DND-41 (cell line): Measurements from ENCODE around the gene FN3K.

ENCODE experiments used
- ATAC-seq: fragments of 200-7000 bp; cut with Tn5 transposase; 3 replicates; pipeline ENCODE4 v1.9.1; 2021; ENCODE audit warnings: low read depth; ENCODE audit not compliant: insufficient read depth
- DNase-seq: peaks from one replicate; pipeline ENCODE4 v3.0.0-alpha.2; 2020
- H2AFZ ChIP-seq: 2 replicates; pipeline ENCODE4 v1.6.0; 2012; ENCODE audit warnings: low read depth, low read length
- H3K27ac ChIP-seq: 2 replicates; pipeline ENCODE4 v1.5.1; 2012; ENCODE audit warnings: low read length, inconsistent platforms
- H3K27me3 ChIP-seq: fragments of 200-600 bp; sonication (generic); 2 replicates; pipeline ENCODE4 v1.6.0; 2012; ENCODE audit warnings: low read length, mild to moderate bottlenecking, inconsistent platforms; ENCODE audit not compliant: insufficient read depth, poor library complexity
- H3K36me3 ChIP-seq: 2 replicates; pipeline ENCODE4 v1.5.1; 2012; ENCODE audit warnings: low read length, inconsistent platforms; ENCODE audit not compliant: insufficient read depth
- H3K4me1 ChIP-seq: 2 replicates; pipeline ENCODE4 v1.5.1; 2012; ENCODE audit warnings: mild to moderate bottlenecking, low read length; ENCODE audit not compliant: insufficient read depth
- H3K4me2 ChIP-seq: 2 replicates; pipeline ENCODE4 v1.6.0; 2012; ENCODE audit warnings: mild to moderate bottlenecking, moderate library complexity, low read length, inconsistent platforms; ENCODE audit not compliant: insufficient read depth
- H3K4me3 ChIP-seq, 2 experiments: fragments of 200-600 bp in 1 of 2; shearing (Covaris generic) in 1 of 2; 2 replicates each; pipeline ENCODE4 v1.5.1; 2012 to 2016; ENCODE audit warnings: inconsistent platforms in 2 of 2, low read length in 2 of 2, mild to moderate bottlenecking in 2 of 2, low read depth in 1 of 2, moderate library complexity in 1 of 2
- H3K79me2 ChIP-seq: 2 replicates; pipeline ENCODE4 v1.6.0; 2012; ENCODE audit warnings: low read length, inconsistent platforms; ENCODE audit not compliant: insufficient read depth
- H3K9ac ChIP-seq: 2 replicates; pipeline ENCODE4 v1.6.0; 2012; ENCODE audit warnings: low read depth, mild to moderate bottlenecking, inconsistent platforms, low read length, moderate library complexity
- H3K9me3 ChIP-seq: 2 replicates; pipeline ENCODE4 v1.5.1; 2012; ENCODE audit warnings: low read length, moderate library complexity, mild to moderate bottlenecking, inconsistent platforms; ENCODE audit not compliant: insufficient read depth, severe bottlenecking
- H4K20me1 ChIP-seq: 2 replicates; pipeline ENCODE4 v1.6.0; 2012; ENCODE audit warnings: low read length; ENCODE audit not compliant: insufficient read depth
- CTCF ChIP-seq: IDR thresholded peaks from 2 replicates; pipeline ENCODE4 v1.5.1; 2012; ENCODE audit warnings: borderline replicate concordance, low read length, moderate library complexity, mild to moderate bottlenecking; ENCODE audit not compliant: poor library complexity, severe bottlenecking; ENCODE audit errors: extremely low read depth
- EZH2 ChIP-seq: IDR thresholded peaks from 3 replicates; pipeline ENCODE4 v1.6.1; 2012; ENCODE audit warnings: borderline replicate concordance, low read depth, mild to moderate bottlenecking, moderate library complexity, low read length, inconsistent platforms; ENCODE audit not compliant: severe bottlenecking

FN3K gene

GRCh38 chr17:82779541-82779940 is 44.1 kb downstream of the FN3K start:
- Histone ChIP-seq H3K27ac (no peak overlapping the region), H3K36me3 (peaks cover 55% of the 10 kb centered on the region), H3K27me3 (no peaks in the 10 kb centered on the region), H3K9me3 (no peaks in the 10 kb centered on the region), H3K4me1 (peaks cover 19% of the 10 kb centered on the region), H2AFZ (no peak overlapping the region), H3K79me2 (peaks cover 33% of the 10 kb centered on the region), H3K4me3 (no peak overlapping the region), H4K20me1 (peaks cover 17% of the 10 kb centered on the region; the same call in 1 of the 2 replicates), H3K4me2 (no peak overlapping the region), H3K9ac (no peak overlapping the region)
- ATAC-seq = no peak
- TF ChIP-seq CTCF (no peak), EZH2 (no peak)
- DNase-seq = no peak

GRCh38 chr17:82780195-82780594 is 44.8 kb downstream of the FN3K start:
- H3K4me3 ChIP-seq = no peak overlapping the region
- no peak overlapping the region for H3K4me2 ChIP-seq
- H2AFZ ChIP-seq = no peak overlapping the region
- H3K27ac ChIP-seq = no peak overlapping the region
- no peaks in the 10 kb centered on the region for H3K27me3 ChIP-seq
- H3K4me1 ChIP-seq = peaks cover 14% of the 10 kb centered on the region
- no peak for ATAC-seq
- peaks cover 12% of the 10 kb centered on the region; the same call in 1 of the 2 replicates for H4K20me1 ChIP-seq
- H3K79me2 ChIP-seq = peaks cover 34% of the 10 kb centered on the region
- H3K9ac ChIP-seq = no peak overlapping the region
- TF ChIP-seq CTCF (no peak), EZH2 (no peak)
- DNase-seq = no peak
- no peaks in the 10 kb centered on the region for H3K9me3 ChIP-seq
- peaks cover 51% of the 10 kb centered on the region for H3K36me3 ChIP-seq

- Histone ChIP-seq H3K4me1 (peaks cover 12% of the 10 kb centered on the region), H3K36me3 (peaks cover 52% of the 10 kb centered on the region), H3K79me2 (peaks cover 37% of the 10 kb centered on the region), H4K20me1 (peaks cover 14% of the 10 kb centered on the region; the same call in 1 of the 2 replicates), H3K27ac (peak overlapping the region; percentile 28; the same call in 1 of the 2 replicates), H3K9ac (no peak overlapping the region), H2AFZ (no peak overlapping the region), H3K4me2 (no peak overlapping the region), H3K4me3 (no peak overlapping the region), H3K27me3 (no peaks in the 10 kb centered on the region), H3K9me3 (no peaks in the 10 kb centered on the region)
- TF ChIP-seq CTCF (no peak), EZH2 (no peak)
- ATAC-seq (peak; percentile 35), DNase-seq (no peak)
Observed at GRCh38 chr17:82780971-82781893, 45.8 kb downstream of the FN3K start.
